Measurements from ENCODE around the gene GPR158.

The GPR158 gene

DNA sequence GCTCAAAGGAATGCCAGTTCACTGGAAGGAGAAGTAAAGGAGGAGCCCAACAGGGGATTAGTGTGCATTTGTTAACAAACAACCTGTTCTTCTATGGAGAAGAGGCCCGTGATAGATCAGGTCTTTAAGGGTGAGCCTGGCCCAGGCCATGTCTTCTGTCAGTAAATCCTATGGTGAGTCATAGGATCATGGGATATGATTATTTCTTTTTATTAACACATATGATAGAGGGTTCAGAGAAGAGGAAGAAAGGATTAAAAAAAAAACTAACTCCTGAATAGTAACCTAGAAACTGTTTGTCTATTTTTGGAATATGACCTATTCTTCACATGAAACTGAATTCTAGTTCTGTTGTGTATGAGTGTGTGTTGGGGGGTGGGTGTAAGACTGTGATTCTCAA is 70.4 kb downstream of the GPR158 start:
- Histone ChIP-seq H3K9me3 (ENCODE audit: severe bottlenecking) (no peaks in the 10 kb centered on the region), H3K27ac (ENCODE audit: poor library complexity, severe bottlenecking) (no peak overlapping the region), H3K4me3 (ENCODE audit: severe bottlenecking) (no peak overlapping the region), H3K36me3 (ENCODE audit: low read depth) (no peaks in the 10 kb centered on the region), H3K4me1 (ENCODE audit: insufficient read depth, poor library complexity, severe bottlenecking) (no peaks in the 10 kb centered on the region), H3K27me3 (ENCODE audit: insufficient read depth, poor library complexity, severe bottlenecking) (no peaks in the 10 kb centered on the region)
- TF ChIP-seq, protein P1, sequence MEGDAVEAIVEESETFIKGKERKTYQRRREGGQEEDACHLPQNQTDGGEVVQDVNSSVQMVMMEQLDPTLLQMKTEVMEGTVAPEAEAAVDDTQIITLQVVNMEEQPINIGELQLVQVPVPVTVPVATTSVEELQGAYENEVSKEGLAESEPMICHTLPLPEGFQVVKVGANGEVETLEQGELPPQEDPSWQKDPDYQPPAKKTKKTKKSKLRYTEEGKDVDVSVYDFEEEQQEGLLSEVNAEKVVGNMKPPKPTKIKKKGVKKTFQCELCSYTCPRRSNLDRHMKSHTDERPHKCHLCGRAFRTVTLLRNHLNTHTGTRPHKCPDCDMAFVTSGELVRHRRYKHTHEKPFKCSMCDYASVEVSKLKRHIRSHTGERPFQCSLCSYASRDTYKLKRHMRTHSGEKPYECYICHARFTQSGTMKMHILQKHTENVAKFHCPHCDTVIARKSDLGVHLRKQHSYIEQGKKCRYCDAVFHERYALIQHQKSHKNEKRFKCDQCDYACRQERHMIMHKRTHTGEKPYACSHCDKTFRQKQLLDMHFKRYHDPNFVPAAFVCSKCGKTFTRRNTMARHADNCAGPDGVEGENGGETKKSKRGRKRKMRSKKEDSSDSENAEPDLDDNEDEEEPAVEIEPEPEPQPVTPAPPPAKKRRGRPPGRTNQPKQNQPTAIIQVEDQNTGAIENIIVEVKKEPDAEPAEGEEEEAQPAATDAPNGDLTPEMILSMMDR (IDR thresholded peaks at IDR 0.05; ENCODE audit: poor library complexity, severe bottlenecking): no peak
- ATAC-seq (ENCODE audit: low read depth) (no peak), DNase-seq (ENCODE audit: low spot score) (no peak)

DNA sequence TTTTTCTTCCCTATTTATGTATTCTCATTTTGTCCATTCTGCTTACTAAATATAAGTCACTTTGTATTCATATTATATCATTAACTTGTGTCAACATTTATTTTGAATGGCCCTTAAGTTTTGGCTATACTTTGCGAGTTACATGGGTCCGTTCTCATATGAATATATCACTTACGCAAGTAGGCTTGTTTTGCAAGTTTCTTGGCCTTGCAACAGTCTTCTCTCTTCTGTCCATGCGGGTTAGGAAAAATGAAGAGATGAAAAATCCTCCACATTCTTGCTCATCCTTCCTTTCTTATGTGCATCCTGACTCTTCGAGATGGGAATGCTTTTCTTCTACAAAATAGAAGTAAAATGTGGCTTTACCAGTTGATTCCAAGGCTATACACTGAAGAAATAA is 82.8 kb downstream of the GPR158 start:
- Histone ChIP-seq H3K27ac (ENCODE audit: poor library complexity, severe bottlenecking) (no peak overlapping the region), H3K36me3 (ENCODE audit: low read depth) (no peaks in the 10 kb centered on the region), H3K4me3 (ENCODE audit: severe bottlenecking) (no peak overlapping the region), H3K27me3 (ENCODE audit: insufficient read depth, poor library complexity, severe bottlenecking) (no peaks in the 10 kb centered on the region), H3K9me3 (ENCODE audit: severe bottlenecking) (no peaks in the 10 kb centered on the region), H3K4me1 (ENCODE audit: insufficient read depth, poor library complexity, severe bottlenecking) (no peaks in the 10 kb centered on the region)
- no peak for ATAC-seq (ENCODE audit: low read depth)
- TF ChIP-seq, protein P1 (IDR thresholded peaks at IDR 0.05; ENCODE audit: poor library complexity, severe bottlenecking): no peak
- DNase-seq (ENCODE audit: low spot score): no peak

DNA sequence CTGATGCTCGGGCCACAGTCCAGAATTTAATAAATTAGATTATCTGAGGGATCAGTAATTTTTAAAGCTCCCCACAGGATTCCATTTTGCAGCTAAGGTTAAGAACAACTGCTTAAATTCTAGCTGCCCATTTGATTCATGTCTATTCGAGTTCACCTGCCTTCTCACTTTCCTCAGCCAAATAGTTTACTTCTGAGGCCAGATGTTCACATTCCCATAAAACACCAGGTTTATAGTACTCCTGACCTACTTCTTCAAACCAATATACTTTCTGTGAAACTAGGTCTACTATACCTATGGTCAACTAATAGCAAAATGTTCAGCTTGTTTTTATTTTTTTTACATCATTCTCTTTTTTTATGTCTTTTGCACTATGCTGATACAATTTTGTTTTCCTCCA is 86.3 kb downstream of the GPR158 start:
- ATAC-seq (ENCODE audit: low read depth) (no peak), DNase-seq (ENCODE audit: low spot score) (no peak)
- Histone ChIP-seq H3K36me3 (ENCODE audit: low read depth) (no peaks in the 10 kb centered on the region), H3K4me1 (ENCODE audit: insufficient read depth, poor library complexity, severe bottlenecking) (no peaks in the 10 kb centered on the region), H3K4me3 (ENCODE audit: severe bottlenecking) (no peak overlapping the region), H3K9me3 (ENCODE audit: severe bottlenecking) (no peaks in the 10 kb centered on the region), H3K27me3 (ENCODE audit: insufficient read depth, poor library complexity, severe bottlenecking) (no peaks in the 10 kb centered on the region), H3K27ac (ENCODE audit: poor library complexity, severe bottlenecking) (no peak overlapping the region)
- TF ChIP-seq, protein P1 (IDR thresholded peaks at IDR 0.05; ENCODE audit: poor library complexity, severe bottlenecking): no peak

DNA sequence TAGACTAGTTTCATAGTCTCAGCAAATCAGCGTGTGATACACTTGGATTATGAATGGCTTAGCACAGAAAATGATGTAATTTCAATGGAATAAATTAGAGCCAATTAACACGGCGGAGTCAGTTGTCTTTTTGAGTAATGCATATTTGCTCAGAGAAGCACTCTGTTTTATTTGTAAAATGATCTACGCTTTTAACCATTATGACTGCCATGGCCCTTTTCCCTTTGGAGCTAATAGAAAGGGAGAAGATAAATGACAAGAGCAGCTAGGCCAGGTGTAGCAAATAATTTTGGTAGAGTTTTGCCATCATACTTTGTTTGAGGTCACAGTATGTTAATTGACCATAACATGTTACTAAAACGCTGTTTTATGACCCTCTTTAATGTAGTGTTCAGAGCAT is 86.8 kb downstream of the GPR158 start:
- H3K36me3 ChIP-seq (ENCODE audit: low read depth): no peaks in the 10 kb centered on the region
- TF ChIP-seq, protein P1 (IDR thresholded peaks at IDR 0.05; ENCODE audit: poor library complexity, severe bottlenecking): no peak
- no peaks in the 10 kb centered on the region for H3K27me3 ChIP-seq (ENCODE audit: insufficient read depth, poor library complexity, severe bottlenecking)
- no peak overlapping the region for H3K27ac ChIP-seq (ENCODE audit: poor library complexity, severe bottlenecking)
- ATAC-seq (ENCODE audit: low read depth): no peak
- DNase-seq (ENCODE audit: low spot score): no peak
- no peaks in the 10 kb centered on the region for H3K9me3 ChIP-seq (ENCODE audit: severe bottlenecking)
- no peaks in the 10 kb centered on the region for H3K4me1 ChIP-seq (ENCODE audit: insufficient read depth, poor library complexity, severe bottlenecking)
- H3K4me3 ChIP-seq (ENCODE audit: severe bottlenecking): no peak overlapping the region

DNA sequence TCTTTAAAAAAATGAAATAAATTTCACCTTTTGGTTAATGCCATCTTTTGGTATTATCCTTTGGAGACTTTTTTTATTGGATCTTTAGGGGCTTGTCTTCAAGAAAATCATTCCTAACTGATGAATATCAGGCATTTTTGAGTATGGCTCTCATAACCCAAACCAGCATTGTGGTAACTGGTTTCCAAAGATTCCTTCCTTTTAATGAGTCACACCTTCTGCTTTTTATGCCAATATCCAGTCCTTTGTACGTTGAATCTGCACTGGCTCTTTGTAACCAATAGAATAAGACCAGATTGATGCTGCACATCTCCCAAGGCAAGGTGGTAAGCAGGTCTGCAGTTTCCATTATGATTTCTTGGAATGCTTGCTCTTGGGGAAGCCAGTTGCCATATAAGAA is 89.1 kb downstream of the GPR158 start:
- Histone ChIP-seq H3K9me3 (ENCODE audit: severe bottlenecking) (no peaks in the 10 kb centered on the region), H3K4me3 (ENCODE audit: severe bottlenecking) (no peak overlapping the region), H3K36me3 (ENCODE audit: low read depth) (no peaks in the 10 kb centered on the region), H3K27ac (ENCODE audit: poor library complexity, severe bottlenecking) (no peak overlapping the region), H3K4me1 (ENCODE audit: insufficient read depth, poor library complexity, severe bottlenecking) (no peaks in the 10 kb centered on the region), H3K27me3 (ENCODE audit: insufficient read depth, poor library complexity, severe bottlenecking) (peaks cover 3% of the 10 kb centered on the region)
- no peak for ATAC-seq (ENCODE audit: low read depth)
- no peak for DNase-seq (ENCODE audit: low spot score)
- TF ChIP-seq, protein P1 (IDR thresholded peaks at IDR 0.05; ENCODE audit: poor library complexity, severe bottlenecking): no peak

Data from RWPE2 (cell line).